ENCODE measurements around the gene CCDC85B. TPM values are rescaled to one million over a fixed set of nuclear protein-coding genes. Genes with fewer than 3 reads are reported as not detected.
A peak's percentile ranks its signal among the peaks of the same experiment; 100 is the strongest.

CCDC85B gene
- total RNA-seq, 1 donor from 2014 or later: 28.6 TPM

DNA sequence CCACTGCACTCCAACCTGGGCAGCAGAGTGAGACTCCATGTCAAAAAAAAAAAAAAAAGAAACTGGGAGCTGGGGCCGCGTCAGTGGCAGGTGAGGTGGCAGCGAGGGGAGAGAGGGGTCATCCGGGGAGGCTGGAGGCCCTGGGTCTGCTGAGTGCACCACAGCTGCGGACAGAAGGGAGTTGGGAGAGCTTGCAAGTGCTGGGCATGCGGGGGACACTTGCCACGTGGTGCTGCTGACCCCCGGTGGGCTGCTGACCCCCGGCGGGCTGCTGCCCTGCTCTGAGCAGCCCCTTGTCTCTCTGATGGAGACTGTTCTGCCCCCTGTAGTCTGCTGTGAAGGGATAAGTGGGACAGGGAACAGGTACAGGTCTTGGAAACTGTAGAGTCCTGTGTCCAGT lies 31.4 kb downstream of the CCDC85B start:
- no peaks in the 10 kb centered on the region for H3K27me3 ChIP-seq (ENCODE audit: low read depth)
- no peak for DNase-seq
- ATAC-seq: no peak
- H3K36me3 ChIP-seq: peaks cover 28% of the 10 kb centered on the region
- no peak overlapping the region for H3K27ac ChIP-seq
- TF ChIP-seq, protein P1, sequence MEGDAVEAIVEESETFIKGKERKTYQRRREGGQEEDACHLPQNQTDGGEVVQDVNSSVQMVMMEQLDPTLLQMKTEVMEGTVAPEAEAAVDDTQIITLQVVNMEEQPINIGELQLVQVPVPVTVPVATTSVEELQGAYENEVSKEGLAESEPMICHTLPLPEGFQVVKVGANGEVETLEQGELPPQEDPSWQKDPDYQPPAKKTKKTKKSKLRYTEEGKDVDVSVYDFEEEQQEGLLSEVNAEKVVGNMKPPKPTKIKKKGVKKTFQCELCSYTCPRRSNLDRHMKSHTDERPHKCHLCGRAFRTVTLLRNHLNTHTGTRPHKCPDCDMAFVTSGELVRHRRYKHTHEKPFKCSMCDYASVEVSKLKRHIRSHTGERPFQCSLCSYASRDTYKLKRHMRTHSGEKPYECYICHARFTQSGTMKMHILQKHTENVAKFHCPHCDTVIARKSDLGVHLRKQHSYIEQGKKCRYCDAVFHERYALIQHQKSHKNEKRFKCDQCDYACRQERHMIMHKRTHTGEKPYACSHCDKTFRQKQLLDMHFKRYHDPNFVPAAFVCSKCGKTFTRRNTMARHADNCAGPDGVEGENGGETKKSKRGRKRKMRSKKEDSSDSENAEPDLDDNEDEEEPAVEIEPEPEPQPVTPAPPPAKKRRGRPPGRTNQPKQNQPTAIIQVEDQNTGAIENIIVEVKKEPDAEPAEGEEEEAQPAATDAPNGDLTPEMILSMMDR (IDR thresholded peaks at IDR 0.05): no peak
- H3K4me3 ChIP-seq: no peak overlapping the region
- peaks cover 27% of the 10 kb centered on the region for H3K4me1 ChIP-seq
- intact Hi-C loops (cut with DNase I): no loop called here
- no peaks in the 10 kb centered on the region for H3K9me3 ChIP-seq

DNA sequence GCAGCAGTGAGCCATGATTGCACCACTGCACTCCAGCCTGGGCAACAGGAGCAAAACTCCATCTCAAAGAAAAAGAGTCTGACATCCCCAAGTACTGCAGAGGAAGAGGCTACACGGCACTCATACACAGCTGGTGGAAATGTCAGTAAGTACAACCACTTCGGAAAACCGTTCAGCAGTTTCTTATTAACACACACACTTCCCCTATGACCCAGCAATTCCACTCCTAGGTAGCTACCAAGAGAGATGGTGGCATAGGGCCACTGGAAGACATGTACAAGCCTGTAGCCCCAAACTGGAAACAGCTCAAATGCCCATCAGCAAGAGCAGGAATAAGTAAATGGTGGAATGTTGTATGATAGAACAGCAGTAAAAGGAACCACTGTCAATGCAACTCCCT lies 32.1 kb downstream of the CCDC85B start:
- ATAC-seq: no peak
- TF ChIP-seq, protein P1 (IDR thresholded peaks at IDR 0.05): no peak
- Histone ChIP-seq H3K36me3 (peaks cover 28% of the 10 kb centered on the region), H3K4me1 (peaks cover 21% of the 10 kb centered on the region), H3K9me3 (no peaks in the 10 kb centered on the region), H3K27me3 (ENCODE audit: low read depth) (no peaks in the 10 kb centered on the region), H3K4me3 (no peak overlapping the region), H3K27ac (no peak overlapping the region)
- intact Hi-C loops (cut with DNase I): no loop called here
- DNase-seq: no peak

DNA sequence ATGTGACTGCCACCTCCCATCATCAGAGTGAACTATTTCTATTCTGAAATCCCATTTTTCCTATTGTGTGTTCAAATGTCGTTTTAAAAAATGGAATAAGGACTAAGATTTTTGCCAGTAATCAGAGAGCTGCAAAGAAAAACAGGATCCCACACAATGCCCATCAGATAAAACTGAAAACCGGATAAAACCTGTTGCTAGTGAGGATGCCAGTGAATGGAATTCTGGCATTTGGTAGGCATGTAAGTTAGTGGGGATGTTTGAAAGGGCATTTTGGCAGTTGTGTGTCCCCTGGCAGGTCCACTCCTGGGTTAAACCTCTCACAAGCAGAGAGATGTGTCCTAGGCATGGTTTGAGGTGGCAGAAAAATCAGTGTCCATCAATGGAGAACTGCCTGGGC lies 34.9 kb downstream of the CCDC85B start:
- ATAC-seq (no peak), DNase-seq (no peak)
- no peaks in the 10 kb centered on the region for H3K9me3 ChIP-seq
- TF ChIP-seq, protein P1 (IDR thresholded peaks at IDR 0.05): no peak
- H3K4me1 ChIP-seq: peaks cover 22% of the 10 kb centered on the region
- H3K36me3 ChIP-seq: peaks cover 28% of the 10 kb centered on the region
- no peaks in the 10 kb centered on the region for H3K27me3 ChIP-seq (ENCODE audit: low read depth)
- H3K4me3 ChIP-seq: no peak overlapping the region
- intact Hi-C loops (cut with DNase I): no loop called here
- H3K27ac ChIP-seq: no peak overlapping the region

DNA sequence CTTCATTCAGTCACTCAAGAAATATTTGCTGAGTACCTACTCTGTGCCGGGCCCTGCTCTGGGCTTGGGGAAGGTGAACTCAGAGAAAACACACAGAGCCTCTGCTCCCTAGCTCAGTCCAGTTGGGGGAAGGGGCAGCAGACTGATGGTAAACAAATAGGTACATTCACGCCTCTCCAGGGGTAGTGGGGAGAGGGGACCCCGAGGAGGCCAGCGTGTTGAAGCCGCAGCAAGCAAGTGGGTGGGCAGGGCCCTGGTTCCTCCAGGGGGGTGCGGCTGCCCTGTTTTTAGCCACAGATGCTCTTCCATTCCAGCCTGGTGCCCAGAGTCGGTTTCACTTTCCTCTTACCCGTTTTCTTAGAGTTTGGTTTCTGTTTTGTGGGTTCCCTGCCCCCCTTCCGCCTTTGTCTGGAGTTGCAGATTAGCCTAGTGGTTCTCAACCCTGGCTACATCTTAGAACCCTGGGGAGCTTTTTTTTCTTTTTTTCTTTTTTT lies 37.5 kb downstream of the CCDC85B start:
- Histone ChIP-seq H3K36me3 (peaks cover 8% of the 10 kb centered on the region), H3K27ac (peak overlapping the region; percentile 66), H3K4me1 (peaks cover 13% of the 10 kb centered on the region), H3K27me3 (ENCODE audit: low read depth) (no peaks in the 10 kb centered on the region), H3K9me3 (no peaks in the 10 kb centered on the region), H3K4me3 (peak overlapping the region; percentile 32)
- TF ChIP-seq, protein P1 (IDR thresholded peaks at IDR 0.05): no peak
- ATAC-seq (peak; percentile 73 to 75), DNase-seq (peak; percentile 65)
- intact Hi-C loops (cut with DNase I): no loop called here

DNA sequence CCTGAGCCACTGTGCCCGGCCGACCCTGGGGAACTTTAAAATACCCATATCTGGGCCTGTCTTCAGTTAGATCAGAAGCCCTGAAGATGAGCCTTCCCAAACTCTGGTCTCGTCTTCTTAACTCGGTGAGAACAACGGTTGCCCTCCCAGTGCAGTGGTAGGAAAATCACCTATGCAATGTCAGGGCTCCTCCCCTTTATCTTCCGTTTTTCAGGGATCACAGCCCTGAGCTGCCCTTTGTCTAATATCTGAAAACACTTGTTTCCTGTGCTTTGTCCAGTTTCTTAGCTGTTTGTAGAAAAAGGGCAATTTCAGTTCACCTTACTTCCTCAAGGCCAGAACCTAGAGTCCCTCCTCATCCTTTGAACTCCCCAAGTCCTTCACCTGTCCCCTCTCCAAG lies 38.2 kb downstream of the CCDC85B start:
- ATAC-seq (no peak), DNase-seq (no peak)
- peaks cover under 1% of the 10 kb centered on the region for H3K36me3 ChIP-seq
- H3K27ac ChIP-seq: peak overlapping the region; percentile 66
- no peaks in the 10 kb centered on the region for H3K27me3 ChIP-seq (ENCODE audit: low read depth)
- peak overlapping the region; percentile 32 for H3K4me3 ChIP-seq
- H3K4me1 ChIP-seq: peaks cover 13% of the 10 kb centered on the region
- intact Hi-C loops (cut with DNase I): no loop called here
- H3K9me3 ChIP-seq: no peaks in the 10 kb centered on the region
- TF ChIP-seq, protein P1 (IDR thresholded peaks at IDR 0.05): no peak

Measured in lower lobe of right lung (tissue), 2 donors.